ENCODE measurements around the gene PAK6.

PAK6 gene

DNA sequence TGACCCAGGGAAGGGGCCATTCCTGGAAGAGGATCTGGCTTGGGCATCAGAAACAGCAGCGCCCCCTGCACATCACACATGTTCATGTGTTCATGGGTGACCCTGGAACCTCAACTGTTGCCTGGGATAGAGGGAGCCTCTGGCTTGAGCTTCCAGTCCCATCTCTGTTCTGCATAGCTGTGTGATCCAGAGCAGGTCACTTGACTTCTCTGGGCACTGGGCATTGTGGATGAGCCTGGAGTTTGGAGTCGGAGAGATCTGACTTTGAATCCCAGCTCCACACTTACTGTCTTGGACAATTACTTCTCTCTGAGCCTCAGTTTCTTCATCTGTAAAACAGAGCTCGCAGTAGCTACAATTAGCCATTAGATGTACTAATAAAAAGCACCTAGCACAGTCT is 15.6 kb downstream of the PAK6 start:
- TF ChIP-seq, protein P1, sequence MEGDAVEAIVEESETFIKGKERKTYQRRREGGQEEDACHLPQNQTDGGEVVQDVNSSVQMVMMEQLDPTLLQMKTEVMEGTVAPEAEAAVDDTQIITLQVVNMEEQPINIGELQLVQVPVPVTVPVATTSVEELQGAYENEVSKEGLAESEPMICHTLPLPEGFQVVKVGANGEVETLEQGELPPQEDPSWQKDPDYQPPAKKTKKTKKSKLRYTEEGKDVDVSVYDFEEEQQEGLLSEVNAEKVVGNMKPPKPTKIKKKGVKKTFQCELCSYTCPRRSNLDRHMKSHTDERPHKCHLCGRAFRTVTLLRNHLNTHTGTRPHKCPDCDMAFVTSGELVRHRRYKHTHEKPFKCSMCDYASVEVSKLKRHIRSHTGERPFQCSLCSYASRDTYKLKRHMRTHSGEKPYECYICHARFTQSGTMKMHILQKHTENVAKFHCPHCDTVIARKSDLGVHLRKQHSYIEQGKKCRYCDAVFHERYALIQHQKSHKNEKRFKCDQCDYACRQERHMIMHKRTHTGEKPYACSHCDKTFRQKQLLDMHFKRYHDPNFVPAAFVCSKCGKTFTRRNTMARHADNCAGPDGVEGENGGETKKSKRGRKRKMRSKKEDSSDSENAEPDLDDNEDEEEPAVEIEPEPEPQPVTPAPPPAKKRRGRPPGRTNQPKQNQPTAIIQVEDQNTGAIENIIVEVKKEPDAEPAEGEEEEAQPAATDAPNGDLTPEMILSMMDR (IDR thresholded peaks at IDR 0.05; ENCODE audit: control insufficient read depth, insufficient read depth, low read depth, low read length, missing control alignments), result no peak
- no peak for DNase-seq (ENCODE audit: low read depth)
- H3K4me3 ChIP-seq (ENCODE audit: control insufficient read depth, low read depth, low read length), result no peak overlapping the region

DNA sequence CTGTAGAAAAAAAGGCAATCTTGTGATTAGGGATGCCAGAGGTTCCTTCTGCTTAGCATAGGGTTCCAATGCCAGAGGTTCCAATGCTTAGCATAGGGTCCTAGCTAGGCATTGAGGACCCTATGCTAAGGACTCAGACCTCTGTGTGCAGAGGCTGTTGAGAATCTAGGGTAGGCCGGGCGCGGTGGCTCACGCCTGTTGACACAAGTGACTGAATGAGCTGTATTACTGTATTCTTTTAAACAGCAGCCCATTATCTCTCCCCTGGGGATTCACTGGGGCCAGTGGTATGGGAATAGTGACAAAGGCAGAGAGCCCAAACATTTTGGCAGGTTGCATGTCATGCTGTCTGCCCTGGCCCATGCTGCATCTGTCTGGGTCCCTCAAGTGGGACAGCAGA is 16.2 kb downstream of the PAK6 start:
- no peak overlapping the region for H3K4me3 ChIP-seq (ENCODE audit: control insufficient read depth, low read depth, low read length)
- TF ChIP-seq, protein P1 (IDR thresholded peaks at IDR 0.05; ENCODE audit: control insufficient read depth, insufficient read depth, low read depth, low read length, missing control alignments), result no peak
- no peak for DNase-seq (ENCODE audit: low read depth)

DNA sequence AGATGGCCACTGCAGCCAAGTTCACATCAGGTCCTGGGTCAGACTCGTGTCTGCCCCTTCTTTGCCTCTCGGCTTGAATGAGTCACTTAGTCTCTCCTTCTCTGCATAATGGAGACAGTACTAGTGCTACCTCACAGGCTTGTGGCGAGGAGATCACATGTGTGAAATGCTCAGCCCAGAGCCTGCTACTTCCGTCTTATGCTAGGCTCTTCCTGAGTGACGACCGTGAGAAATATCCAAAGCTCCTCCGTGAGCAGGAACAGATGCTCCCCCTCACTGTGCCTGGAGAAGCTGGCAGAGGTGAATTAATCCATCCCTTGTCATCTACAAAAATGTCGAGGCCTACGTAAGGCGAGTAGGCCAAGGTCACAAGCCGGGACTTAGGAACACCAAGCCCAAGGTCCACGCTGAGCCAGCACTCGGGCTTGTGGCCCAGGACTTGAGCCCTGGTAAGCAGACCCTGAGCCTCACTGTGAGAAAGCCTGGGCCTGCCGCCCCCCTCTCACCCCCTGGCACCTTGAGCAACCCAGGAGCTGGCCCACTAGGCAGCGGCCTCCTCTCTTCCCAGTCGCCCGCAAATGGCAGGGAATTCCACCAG is 17.9 kb downstream of the PAK6 start:
- TF ChIP-seq, protein P1 (IDR thresholded peaks at IDR 0.05; ENCODE audit: control insufficient read depth, insufficient read depth, low read depth, low read length, missing control alignments), result no peak
- no peak for DNase-seq (ENCODE audit: low read depth)

DNA sequence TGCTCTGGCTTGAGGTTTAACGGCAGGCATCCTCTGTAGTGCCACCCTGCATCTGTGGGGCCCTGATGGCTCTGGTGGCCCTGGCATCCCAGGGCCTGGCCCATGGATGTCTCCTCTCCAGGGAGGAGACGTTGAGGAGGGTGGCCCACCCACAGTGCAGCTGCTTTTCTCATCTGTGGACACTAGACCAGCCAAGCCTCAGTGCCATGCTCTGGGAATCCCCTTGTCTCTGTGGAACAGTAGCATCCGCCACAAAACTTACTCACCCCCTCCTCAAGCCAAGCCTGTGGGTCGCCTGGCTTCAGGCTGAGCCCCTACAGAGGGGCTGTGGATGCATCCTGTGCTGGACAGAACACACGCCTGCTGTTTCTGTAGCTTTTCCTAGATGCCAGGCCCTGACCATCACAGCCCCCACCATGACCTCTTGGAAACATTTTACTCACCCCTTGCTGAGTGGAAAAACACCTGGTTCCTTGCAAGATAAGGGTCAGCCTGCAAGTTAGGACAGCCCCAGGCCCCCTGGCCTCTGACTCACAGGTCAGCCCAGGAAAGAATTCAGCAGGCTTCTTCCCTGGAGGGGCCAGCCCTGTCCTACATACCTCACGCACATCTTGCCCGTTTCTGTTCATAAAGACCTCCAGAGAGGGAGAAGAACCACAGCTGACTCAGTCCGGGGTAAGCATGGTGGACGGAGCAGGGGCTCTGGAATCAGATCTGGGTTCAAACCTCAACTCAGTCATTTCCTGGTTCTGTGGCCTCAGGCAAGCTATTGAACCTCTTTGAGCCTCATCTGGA is 19.0 kb downstream of the PAK6 start:
- no peak for DNase-seq (ENCODE audit: low read depth)
- no peak overlapping the region for H3K4me3 ChIP-seq (ENCODE audit: control insufficient read depth, low read depth, low read length)
- TF ChIP-seq, protein P1 (IDR thresholded peaks at IDR 0.05; ENCODE audit: control insufficient read depth, insufficient read depth, low read depth, low read length, missing control alignments), result no peak

More for the DNA sequence above, 17.9 kb downstream of the PAK6 start:
- H3K4me3 ChIP-seq (ENCODE audit: control insufficient read depth, low read depth, low read length), result no peak overlapping the region

DNA sequence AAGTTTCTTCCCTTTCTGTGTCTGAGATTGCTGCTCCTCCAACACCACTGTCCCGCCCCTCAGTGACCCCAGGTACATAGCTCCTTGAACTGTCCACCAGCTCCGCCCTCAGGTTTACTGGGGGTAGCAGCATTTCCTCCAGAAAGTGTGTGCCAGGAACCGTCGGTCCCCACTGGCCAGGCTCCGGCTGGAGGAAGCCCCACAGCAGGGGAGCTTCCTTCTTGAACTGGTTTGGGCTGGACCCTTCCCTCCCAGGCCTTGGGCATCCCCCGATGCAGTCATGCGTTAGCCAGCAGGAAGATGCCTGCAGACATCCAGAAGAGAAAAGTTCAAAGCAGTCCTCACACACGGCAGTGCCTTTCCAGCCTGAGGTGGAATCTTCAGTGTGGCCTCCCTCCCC is 19.7 kb downstream of the PAK6 start:
- DNase-seq (ENCODE audit: low read depth), result no peak
- TF ChIP-seq, protein P1 (IDR thresholded peaks at IDR 0.05; ENCODE audit: control insufficient read depth, insufficient read depth, low read depth, low read length, missing control alignments), result no peak
- no peak overlapping the region for H3K4me3 ChIP-seq (ENCODE audit: control insufficient read depth, low read depth, low read length)

DNA sequence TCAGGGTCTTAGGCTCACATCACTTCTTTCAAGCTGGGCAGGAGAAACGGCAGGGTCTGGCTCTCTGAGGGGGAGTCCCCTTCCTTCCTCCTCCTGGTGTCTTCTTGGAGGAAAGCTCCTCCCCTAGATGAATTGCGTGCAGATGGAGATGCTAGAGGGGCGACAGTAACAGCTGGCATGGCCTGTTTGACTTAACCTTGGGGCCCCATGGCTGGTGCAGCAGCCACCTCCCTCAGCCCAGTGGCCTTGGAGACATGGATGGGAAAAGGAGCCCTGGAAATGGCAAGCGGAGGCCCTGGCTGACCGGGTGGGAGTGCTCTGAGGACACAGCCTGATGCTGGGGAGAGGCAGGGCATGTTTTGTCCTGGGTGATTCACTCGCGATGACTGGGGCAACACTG is 20.2 kb downstream of the PAK6 start:
- no peak overlapping the region for H3K4me3 ChIP-seq (ENCODE audit: control insufficient read depth, low read depth, low read length)
- TF ChIP-seq, protein P1 (IDR thresholded peaks at IDR 0.05; ENCODE audit: control insufficient read depth, insufficient read depth, low read depth, low read length, missing control alignments), result no peak
- DNase-seq (ENCODE audit: low read depth), result no peak

All from AG09309 (cell line).